ENCODE measurements around the gene DOCK1.

DOCK1 gene

DNA sequence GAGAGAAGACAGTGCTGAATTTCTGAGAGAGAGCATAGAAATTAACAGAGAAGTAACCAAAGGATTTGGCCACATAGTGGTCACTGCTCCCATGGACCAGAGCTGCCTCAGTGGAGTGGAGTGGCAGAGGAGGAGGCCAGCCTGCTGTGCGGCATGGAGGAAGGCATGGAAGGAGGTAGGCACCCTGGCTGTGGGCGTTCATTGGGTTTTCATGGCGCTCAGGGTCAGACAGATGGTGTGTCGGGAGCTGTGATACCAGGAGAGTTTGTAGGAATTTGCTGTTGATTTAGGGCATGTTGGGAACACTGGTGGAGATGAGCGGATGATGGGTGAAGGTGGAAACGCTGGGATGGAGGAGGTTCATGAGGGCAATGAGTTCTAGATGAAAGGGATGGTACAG, 370.0 kb downstream of the DOCK1 start:
- no peaks in the 10 kb centered on the region for H3K36me3 ChIP-seq (ENCODE audit: control insufficient read depth, insufficient read depth, low read length)
- H3K27me3 ChIP-seq (ENCODE audit: control insufficient read depth, insufficient read depth, low read length) = no peaks in the 10 kb centered on the region
- H3K27ac ChIP-seq (ENCODE audit: low read length) = no peak overlapping the region
- no CpG with 5 or more reads among the region's 6 CpGs for WGBS (ENCODE audit: insufficient coverage, insufficient read length)
- H3K4me1 ChIP-seq (ENCODE audit: control insufficient read depth, insufficient read depth, low read length) = no peaks in the 10 kb centered on the region
- no peak for DNase-seq (ENCODE audit: low read depth, low spot score)
- H3K9me3 ChIP-seq (ENCODE audit: control insufficient read depth, insufficient read depth, low read length) = no peaks in the 10 kb centered on the region
- H3K4me3 ChIP-seq (ENCODE audit: low read length) = no peak overlapping the region

DNA sequence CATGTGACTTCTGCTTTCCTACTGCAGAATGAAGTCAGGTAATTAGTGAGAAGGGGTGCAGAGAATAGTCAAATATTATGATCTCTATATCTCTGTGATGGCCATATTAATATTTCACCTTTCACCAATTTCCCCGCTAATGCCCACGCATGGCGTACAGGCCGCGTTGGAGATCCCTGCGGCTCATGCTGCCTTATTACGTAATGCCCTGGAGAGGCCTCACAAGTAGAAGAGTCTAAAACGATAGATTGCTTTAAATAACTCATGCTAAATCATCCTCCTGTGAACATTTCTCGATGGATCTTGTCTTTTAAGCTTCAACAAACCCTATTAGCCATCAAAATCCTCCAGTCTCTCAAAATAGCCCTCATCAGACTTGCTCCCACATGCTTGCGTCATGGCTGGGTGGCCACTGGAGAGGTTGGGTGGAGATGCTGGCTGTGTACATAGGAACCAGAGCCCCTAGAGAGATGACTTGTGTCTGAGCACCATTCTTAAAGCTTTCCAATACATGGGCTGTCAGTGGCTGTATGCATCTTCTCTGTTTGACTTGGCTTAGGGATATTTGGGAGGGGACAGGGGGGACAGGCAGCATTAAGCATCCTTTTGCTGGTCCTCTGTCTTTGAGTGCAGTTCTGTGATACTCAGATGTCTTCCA, 370.7 kb downstream of the DOCK1 start:
- H3K4me1 ChIP-seq (ENCODE audit: control insufficient read depth, insufficient read depth, low read length) = no peaks in the 10 kb centered on the region
- no peak overlapping the region for H3K27ac ChIP-seq (ENCODE audit: low read length)
- H3K27me3 ChIP-seq (ENCODE audit: control insufficient read depth, insufficient read depth, low read length) = no peaks in the 10 kb centered on the region
- WGBS (ENCODE audit: insufficient coverage, insufficient read length) = no CpG with 5 or more reads among the region's 10 CpGs
- H3K36me3 ChIP-seq (ENCODE audit: control insufficient read depth, insufficient read depth, low read length) = no peaks in the 10 kb centered on the region
- DNase-seq (ENCODE audit: low read depth, low spot score) = no peak
- H3K4me3 ChIP-seq (ENCODE audit: low read length) = no peak overlapping the region
- H3K9me3 ChIP-seq (ENCODE audit: control insufficient read depth, insufficient read depth, low read length) = no peaks in the 10 kb centered on the region

DNA sequence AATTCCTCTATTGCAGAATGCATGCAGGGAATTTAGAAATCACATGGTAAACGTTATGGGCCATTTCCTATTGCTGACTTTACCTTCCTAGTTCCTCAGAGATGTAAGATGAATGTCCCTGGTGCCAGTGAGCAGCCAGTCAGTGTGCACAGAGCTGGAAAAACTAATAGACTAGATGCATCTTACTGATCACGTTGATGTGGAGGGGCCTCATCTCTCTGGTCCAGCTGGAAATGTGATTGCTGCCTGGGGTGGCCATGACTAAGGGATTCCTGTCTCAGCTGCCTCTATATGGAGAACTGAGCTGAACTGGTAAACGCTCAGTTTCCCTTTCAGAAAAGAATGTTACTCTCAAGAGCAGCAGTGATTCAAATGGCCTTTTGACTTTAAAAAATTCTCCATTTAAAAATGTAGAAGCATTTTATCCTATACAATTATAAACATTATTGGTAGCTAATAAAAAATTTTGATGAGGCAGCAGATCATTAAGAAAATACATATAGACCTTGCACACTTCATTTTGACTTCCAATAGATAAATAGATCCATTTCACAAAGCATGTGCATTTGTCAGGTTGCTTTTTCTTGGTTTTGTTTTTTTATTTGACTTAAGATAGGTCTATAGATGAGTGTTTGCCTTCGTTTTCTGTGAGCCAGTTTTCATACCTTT, 371.7 kb downstream of the DOCK1 start:
- WGBS (ENCODE audit: insufficient coverage, insufficient read length) = no CpG with 5 or more reads among the region's 4 CpGs
- H3K27ac ChIP-seq (ENCODE audit: low read length) = no peak overlapping the region
- H3K4me3 ChIP-seq (ENCODE audit: low read length) = no peak overlapping the region
- DNase-seq (ENCODE audit: low read depth, low spot score) = no peak
- no peaks in the 10 kb centered on the region for H3K4me1 ChIP-seq (ENCODE audit: control insufficient read depth, insufficient read depth, low read length)
- H3K36me3 ChIP-seq (ENCODE audit: control insufficient read depth, insufficient read depth, low read length) = no peaks in the 10 kb centered on the region
- H3K9me3 ChIP-seq (ENCODE audit: control insufficient read depth, insufficient read depth, low read length) = no peaks in the 10 kb centered on the region
- no peaks in the 10 kb centered on the region for H3K27me3 ChIP-seq (ENCODE audit: control insufficient read depth, insufficient read depth, low read length)

DNA sequence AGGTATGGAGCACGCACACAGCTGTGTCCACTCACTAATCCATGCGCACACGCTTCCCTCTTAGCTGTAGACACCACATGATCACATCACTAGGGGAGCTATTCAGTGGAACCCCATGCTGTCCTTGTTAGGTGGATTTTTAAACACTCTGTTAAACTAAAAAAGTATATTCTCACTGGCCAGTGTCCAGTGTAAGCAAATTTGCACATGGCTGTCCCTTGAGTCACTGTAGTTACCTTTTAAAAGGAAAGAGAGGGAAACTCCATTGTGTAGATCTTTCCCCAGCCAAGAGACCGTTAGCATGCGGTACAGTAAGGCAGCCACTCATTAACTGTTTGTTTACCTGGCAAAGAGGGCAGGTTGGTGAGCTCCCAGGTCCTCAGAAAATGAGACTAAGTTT, 372.8 kb downstream of the DOCK1 start:
- no peaks in the 10 kb centered on the region for H3K9me3 ChIP-seq (ENCODE audit: control insufficient read depth, insufficient read depth, low read length)
- H3K27ac ChIP-seq (ENCODE audit: low read length) = no peak overlapping the region
- no CpG with 5 or more reads among the region's 5 CpGs for WGBS (ENCODE audit: insufficient coverage, insufficient read length)
- no peaks in the 10 kb centered on the region for H3K4me1 ChIP-seq (ENCODE audit: control insufficient read depth, insufficient read depth, low read length)
- no peak overlapping the region for H3K4me3 ChIP-seq (ENCODE audit: low read length)
- DNase-seq (ENCODE audit: low read depth, low spot score) = no peak
- H3K27me3 ChIP-seq (ENCODE audit: control insufficient read depth, insufficient read depth, low read length) = no peaks in the 10 kb centered on the region
- no peaks in the 10 kb centered on the region for H3K36me3 ChIP-seq (ENCODE audit: control insufficient read depth, insufficient read depth, low read length)

DNA sequence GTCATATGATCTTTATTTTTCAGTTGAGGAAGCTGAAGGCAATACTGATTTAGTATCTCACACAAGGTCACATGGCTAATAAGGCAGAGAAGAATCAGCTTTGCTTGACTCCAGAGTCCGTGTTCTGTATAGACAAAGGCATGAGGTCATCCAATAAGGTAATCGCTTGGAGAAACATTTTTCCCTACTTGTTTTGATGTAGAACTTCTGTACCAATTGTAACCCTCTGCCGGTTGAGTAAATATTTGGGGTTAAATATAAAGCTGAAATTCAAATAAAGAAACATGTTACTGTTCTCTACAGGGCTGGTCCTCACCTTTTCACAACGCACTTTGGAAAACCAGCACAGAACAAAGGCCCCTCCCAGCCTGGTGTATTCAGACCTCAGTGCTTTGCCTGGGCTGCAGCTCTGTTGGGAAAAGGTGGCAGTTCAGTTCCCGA, 374.1 kb downstream of the DOCK1 start:
- Histone ChIP-seq H3K4me1 (ENCODE audit: control insufficient read depth, insufficient read depth, low read length) (no peaks in the 10 kb centered on the region), H3K36me3 (ENCODE audit: control insufficient read depth, insufficient read depth, low read length) (no peaks in the 10 kb centered on the region), H3K27ac (ENCODE audit: low read length) (no peak overlapping the region), H3K4me3 (ENCODE audit: low read length) (no peak overlapping the region), H3K27me3 (ENCODE audit: control insufficient read depth, insufficient read depth, low read length) (no peaks in the 10 kb centered on the region), H3K9me3 (ENCODE audit: control insufficient read depth, insufficient read depth, low read length) (no peaks in the 10 kb centered on the region)
- WGBS (ENCODE audit: insufficient coverage, insufficient read length) = no CpG with 5 or more reads among the region's 5 CpGs
- DNase-seq (ENCODE audit: low read depth, low spot score) = no peak

DNA sequence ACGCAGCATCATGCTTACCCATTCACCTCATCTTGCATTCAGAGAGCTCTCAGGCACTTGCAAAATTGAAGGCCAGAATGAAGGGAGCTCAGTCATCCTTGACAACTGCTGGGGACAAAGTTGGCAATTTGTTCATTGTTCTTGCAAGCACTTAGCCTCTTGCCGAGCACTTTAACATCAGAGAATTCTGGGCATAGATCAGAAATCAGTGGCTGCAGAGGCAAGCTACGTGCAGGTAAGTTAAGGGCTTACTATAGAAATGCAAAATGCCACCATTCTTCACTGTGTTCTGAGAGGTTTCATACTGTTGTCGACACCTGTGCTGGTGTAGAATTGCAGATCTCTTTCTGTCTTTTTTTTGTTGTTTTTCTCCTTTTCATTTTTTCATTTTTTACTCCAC, 375.2 kb downstream of the DOCK1 start:
- no peak for DNase-seq (ENCODE audit: low read depth, low spot score)
- H3K4me3 ChIP-seq (ENCODE audit: low read length) = no peak overlapping the region
- H3K4me1 ChIP-seq (ENCODE audit: control insufficient read depth, insufficient read depth, low read length) = no peaks in the 10 kb centered on the region
- H3K36me3 ChIP-seq (ENCODE audit: control insufficient read depth, insufficient read depth, low read length) = no peaks in the 10 kb centered on the region
- H3K27ac ChIP-seq (ENCODE audit: low read length) = no peak overlapping the region
- H3K27me3 ChIP-seq (ENCODE audit: control insufficient read depth, insufficient read depth, low read length) = no peaks in the 10 kb centered on the region
- WGBS (ENCODE audit: insufficient coverage, insufficient read length) = no CpG with 5 or more reads among the region's 4 CpGs
- H3K9me3 ChIP-seq (ENCODE audit: control insufficient read depth, insufficient read depth, low read length) = no peaks in the 10 kb centered on the region

DNA sequence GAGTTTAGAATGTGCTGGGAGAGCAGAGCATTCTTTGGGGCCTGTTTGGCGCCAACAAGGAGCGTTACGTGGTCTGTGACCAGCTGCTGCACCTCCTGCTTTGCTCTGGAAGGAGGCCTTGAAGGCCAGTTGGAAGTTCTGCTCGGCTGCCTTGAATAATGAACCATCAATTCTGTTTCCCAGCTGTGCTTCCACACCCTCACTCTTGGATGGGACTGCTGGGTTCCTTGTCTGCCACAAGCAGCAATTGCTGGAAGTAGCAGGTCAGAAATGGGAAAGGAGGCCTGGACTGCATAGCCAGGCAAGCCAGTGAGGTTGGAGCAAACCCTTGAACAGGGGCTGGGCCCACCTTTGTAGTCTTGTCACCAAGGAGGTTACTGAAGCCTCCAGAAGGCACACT, 377.8 kb downstream of the DOCK1 start:
- Histone ChIP-seq H3K27me3 (ENCODE audit: control insufficient read depth, insufficient read depth, low read length) (no peaks in the 10 kb centered on the region), H3K36me3 (ENCODE audit: control insufficient read depth, insufficient read depth, low read length) (no peaks in the 10 kb centered on the region), H3K4me3 (ENCODE audit: low read length) (no peak overlapping the region), H3K9me3 (ENCODE audit: control insufficient read depth, insufficient read depth, low read length) (no peaks in the 10 kb centered on the region), H3K4me1 (ENCODE audit: control insufficient read depth, insufficient read depth, low read length) (no peaks in the 10 kb centered on the region), H3K27ac (ENCODE audit: low read length) (no peak overlapping the region)
- no peak for DNase-seq (ENCODE audit: low read depth, low spot score)
- no CpG with 5 or more reads among the region's 4 CpGs for WGBS (ENCODE audit: insufficient coverage, insufficient read length)

DNA sequence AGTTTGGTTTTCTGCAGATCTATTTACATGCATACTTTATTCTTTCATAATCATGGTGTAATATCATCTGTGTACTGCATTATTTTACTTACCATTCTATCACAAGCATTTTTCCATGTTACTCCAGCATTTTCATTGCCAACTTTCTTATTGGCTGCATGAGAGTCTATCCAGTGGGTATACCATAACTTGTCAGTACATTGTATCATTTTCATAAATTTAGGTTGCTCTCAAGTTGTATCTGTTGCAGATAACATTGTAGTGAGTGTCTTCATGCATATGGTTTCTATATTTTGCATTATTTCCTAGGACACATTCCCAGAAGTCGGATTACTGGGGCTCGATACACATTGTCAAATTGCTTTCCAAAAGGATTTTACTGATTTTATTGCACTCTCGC, 378.3 kb downstream of the DOCK1 start:
- no peak for DNase-seq (ENCODE audit: low read depth, low spot score)
- no CpG with 5 or more reads among the region's 3 CpGs for WGBS (ENCODE audit: insufficient coverage, insufficient read length)
- Histone ChIP-seq H3K27me3 (ENCODE audit: control insufficient read depth, insufficient read depth, low read length) (no peaks in the 10 kb centered on the region), H3K9me3 (ENCODE audit: control insufficient read depth, insufficient read depth, low read length) (no peaks in the 10 kb centered on the region), H3K4me3 (ENCODE audit: low read length) (no peak overlapping the region), H3K4me1 (ENCODE audit: control insufficient read depth, insufficient read depth, low read length) (no peaks in the 10 kb centered on the region), H3K27ac (ENCODE audit: low read length) (no peak overlapping the region), H3K36me3 (ENCODE audit: control insufficient read depth, insufficient read depth, low read length) (no peaks in the 10 kb centered on the region)

DNA sequence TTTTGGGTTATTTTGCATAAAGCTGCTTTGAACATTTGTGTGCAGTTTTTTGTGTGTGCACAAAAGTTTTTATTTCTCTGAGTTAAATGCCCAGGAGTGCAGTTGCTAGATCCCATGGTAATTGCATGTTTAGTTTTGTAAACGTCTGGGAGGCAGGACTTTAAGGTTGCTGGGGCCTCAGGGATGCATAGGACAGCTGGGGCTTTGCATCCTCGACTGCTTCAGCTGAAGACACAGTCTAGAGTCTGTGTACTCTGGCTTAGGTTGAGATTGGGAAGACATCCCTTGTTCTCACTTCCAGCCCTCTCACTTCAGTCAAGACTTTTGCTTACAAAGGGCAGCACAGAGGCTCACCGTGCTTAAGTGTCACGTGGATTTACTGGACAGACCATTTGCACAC, 385.6 kb downstream of the DOCK1 start:
- no CpG with 5 or more reads among the region's 4 CpGs for WGBS (ENCODE audit: insufficient coverage, insufficient read length)

DNA sequence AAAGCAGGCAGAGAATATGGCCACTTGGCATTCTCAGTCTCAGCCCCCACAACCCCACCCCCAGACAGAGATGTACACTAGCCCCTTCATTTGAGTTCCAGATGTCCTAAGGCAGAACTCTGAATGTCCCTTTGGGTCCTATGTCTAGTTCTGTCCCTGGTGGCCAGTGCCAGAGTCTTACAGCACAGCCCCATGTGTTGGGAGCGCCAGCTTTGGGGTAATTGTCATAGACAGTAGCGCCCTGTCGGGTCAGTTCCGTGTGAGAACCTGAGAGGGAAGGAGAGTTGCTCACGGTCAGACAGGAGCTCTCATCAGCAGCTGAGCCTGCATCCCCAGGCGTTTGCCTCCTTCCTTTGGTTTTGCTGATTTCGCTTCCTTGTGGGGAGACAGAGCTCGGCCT, 386.1 kb downstream of the DOCK1 start:
- no peak overlapping the region for H3K4me3 ChIP-seq (ENCODE audit: low read length)
- no peaks in the 10 kb centered on the region for H3K27me3 ChIP-seq (ENCODE audit: control insufficient read depth, insufficient read depth, low read length)
- no peak for DNase-seq (ENCODE audit: low read depth, low spot score)
- WGBS (ENCODE audit: insufficient coverage, insufficient read length) = no CpG with 5 or more reads among the region's 8 CpGs
- H3K4me1 ChIP-seq (ENCODE audit: control insufficient read depth, insufficient read depth, low read length) = no peaks in the 10 kb centered on the region
- no peaks in the 10 kb centered on the region for H3K9me3 ChIP-seq (ENCODE audit: control insufficient read depth, insufficient read depth, low read length)
- H3K27ac ChIP-seq (ENCODE audit: low read length) = no peak overlapping the region
- no peaks in the 10 kb centered on the region for H3K36me3 ChIP-seq (ENCODE audit: control insufficient read depth, insufficient read depth, low read length)

More for the DNA sequence above, 385.6 kb downstream of the DOCK1 start:
- no peaks in the 10 kb centered on the region for H3K36me3 ChIP-seq (ENCODE audit: control insufficient read depth, insufficient read depth, low read length)
- H3K9me3 ChIP-seq (ENCODE audit: control insufficient read depth, insufficient read depth, low read length) = no peaks in the 10 kb centered on the region
- no peaks in the 10 kb centered on the region for H3K4me1 ChIP-seq (ENCODE audit: control insufficient read depth, insufficient read depth, low read length)
- no peak for DNase-seq (ENCODE audit: low read depth, low spot score)
- no peaks in the 10 kb centered on the region for H3K27me3 ChIP-seq (ENCODE audit: control insufficient read depth, insufficient read depth, low read length)
- H3K4me3 ChIP-seq (ENCODE audit: low read length) = no peak overlapping the region
- no peak overlapping the region for H3K27ac ChIP-seq (ENCODE audit: low read length)

DNA sequence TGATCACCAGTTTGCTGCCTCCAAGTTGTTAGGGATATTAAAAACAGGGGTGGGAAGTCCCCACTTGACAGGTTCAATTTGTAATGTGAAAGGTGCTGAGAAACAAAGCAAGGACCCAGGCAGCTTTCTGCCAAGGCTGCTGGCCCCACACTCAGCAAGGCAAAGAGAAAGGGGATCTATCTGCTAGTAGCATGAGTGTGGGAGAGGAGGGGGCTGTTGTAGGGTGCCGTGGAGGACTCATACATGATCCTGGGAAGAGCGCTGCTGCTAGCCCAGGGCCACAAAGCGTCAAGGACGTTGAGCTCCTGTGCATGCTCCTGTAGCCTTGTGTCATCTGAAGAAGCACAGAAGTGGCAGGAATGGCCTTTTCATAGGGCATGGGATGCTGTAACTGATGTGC, 387.7 kb downstream of the DOCK1 start:
- no CpG with 5 or more reads among the region's 4 CpGs for WGBS (ENCODE audit: insufficient coverage, insufficient read length)
- H3K27ac ChIP-seq (ENCODE audit: low read length) = no peak overlapping the region
- DNase-seq (ENCODE audit: low read depth, low spot score) = no peak
- no peaks in the 10 kb centered on the region for H3K9me3 ChIP-seq (ENCODE audit: control insufficient read depth, insufficient read depth, low read length)
- no peaks in the 10 kb centered on the region for H3K4me1 ChIP-seq (ENCODE audit: control insufficient read depth, insufficient read depth, low read length)
- H3K27me3 ChIP-seq (ENCODE audit: control insufficient read depth, insufficient read depth, low read length) = no peaks in the 10 kb centered on the region
- no peaks in the 10 kb centered on the region for H3K36me3 ChIP-seq (ENCODE audit: control insufficient read depth, insufficient read depth, low read length)
- H3K4me3 ChIP-seq (ENCODE audit: low read length) = no peak overlapping the region

Measured in iPS DF 6.9 (cell line).